ENCODE results near the gene MPZL1.
A peak's percentile ranks its signal among the peaks of the same experiment; 100 is the strongest.
"Not testable (repeated sequence)": the region's sequence is repeated elsewhere in the genome, so short reads cannot be mapped to it uniquely, and the experiment has no call there.

MPZL1 gene

DNA sequence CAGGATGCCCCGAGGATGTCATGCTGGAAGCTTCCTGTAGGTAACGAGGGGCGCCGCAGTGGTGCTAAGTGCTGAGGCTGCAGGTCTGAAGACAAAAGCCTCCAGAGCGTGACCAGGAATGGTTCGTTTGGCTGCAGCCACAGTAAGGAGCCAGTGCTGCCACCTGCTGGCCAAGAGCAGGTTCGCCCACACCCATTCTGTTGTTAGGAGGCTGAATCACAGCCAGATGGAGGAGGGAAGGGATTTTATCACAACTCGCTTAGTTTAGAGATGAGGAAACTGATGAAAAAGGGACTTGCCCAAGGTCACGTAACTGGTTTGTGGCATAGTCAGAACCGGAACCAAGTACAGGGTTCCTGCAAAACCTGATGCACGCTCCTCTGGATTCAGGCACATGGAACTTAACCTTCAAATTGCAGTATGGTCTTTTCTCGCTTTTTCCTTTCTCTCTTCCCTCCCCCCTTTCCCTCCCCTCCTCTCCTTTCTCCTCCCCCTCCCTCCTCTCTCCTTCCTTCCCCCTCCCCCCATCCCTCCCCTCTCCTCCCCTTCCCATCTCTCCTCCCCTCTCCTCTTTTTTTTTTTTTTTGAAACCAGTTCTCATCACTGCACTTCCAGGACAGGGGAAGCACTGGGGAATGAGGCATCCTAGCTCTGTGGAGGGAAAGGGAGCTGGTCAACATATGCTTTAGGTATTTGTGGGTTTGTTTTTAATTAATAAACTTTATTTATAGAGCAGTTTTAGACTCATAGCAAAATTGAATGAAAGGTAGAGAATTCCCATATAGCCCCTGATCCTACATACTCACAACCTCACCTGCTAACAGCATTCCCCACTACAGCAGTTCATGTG, 81.8 kb downstream of the MPZL1 start:
- TF ChIP-seq, protein P1, sequence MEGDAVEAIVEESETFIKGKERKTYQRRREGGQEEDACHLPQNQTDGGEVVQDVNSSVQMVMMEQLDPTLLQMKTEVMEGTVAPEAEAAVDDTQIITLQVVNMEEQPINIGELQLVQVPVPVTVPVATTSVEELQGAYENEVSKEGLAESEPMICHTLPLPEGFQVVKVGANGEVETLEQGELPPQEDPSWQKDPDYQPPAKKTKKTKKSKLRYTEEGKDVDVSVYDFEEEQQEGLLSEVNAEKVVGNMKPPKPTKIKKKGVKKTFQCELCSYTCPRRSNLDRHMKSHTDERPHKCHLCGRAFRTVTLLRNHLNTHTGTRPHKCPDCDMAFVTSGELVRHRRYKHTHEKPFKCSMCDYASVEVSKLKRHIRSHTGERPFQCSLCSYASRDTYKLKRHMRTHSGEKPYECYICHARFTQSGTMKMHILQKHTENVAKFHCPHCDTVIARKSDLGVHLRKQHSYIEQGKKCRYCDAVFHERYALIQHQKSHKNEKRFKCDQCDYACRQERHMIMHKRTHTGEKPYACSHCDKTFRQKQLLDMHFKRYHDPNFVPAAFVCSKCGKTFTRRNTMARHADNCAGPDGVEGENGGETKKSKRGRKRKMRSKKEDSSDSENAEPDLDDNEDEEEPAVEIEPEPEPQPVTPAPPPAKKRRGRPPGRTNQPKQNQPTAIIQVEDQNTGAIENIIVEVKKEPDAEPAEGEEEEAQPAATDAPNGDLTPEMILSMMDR (IDR thresholded peaks at IDR 0.05; ENCODE audit: extremely low read depth, missing control alignments), result peak; percentile 74
- peak; percentile 92 for DNase-seq (ENCODE audit: low spot score)

DNA sequence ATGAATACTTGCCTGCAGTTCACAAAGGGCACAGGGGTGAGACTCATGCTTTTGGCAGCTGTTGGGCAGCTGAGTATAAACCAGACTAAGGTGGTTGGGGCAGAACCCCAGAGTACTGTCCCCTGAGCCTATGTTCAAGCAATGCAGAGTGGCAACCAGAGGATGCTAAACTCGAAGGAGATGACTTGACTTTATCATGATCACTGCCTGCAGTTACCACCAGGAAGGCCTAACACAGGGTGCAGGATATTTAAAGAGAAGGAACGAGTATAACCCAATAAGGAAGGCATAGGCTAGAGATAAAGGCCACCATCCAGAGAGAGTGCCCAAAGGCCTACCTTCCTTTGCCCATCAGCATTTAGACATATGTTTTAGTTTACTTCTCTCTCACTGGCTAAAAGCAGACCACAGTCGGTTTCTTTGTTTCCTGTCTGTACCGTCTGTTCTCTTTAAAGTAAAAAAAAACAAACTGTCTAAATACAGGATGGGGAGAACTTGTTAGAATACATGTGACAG, 83.3 kb downstream of the MPZL1 start:
- TF ChIP-seq, protein P1 (IDR thresholded peaks at IDR 0.05; ENCODE audit: extremely low read depth, missing control alignments), result no peak
- peak; percentile 57 for DNase-seq (ENCODE audit: low spot score)

DNA sequence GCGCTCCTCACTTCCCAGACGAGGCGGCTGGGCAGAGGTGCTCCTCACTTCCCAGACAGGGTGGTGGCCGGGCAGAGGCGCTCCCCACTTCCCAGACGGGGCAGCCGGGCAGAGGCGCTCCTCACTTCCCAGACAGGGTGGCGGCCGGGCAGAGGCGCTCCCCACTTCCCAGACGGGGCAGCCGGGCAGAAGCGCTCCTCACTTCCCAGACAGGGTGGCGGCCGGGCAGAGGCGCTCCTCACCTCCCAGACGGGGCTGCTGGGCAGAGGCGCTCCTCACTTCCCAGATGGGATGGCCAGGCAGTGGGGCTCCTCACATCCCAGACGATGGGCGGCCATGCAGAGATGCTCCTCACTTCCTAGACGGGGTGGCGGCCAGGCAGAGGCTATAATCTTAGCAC, 84.5 kb downstream of the MPZL1 start:
- DNase-seq (ENCODE audit: low spot score), result not testable (repeated sequence)

DNA sequence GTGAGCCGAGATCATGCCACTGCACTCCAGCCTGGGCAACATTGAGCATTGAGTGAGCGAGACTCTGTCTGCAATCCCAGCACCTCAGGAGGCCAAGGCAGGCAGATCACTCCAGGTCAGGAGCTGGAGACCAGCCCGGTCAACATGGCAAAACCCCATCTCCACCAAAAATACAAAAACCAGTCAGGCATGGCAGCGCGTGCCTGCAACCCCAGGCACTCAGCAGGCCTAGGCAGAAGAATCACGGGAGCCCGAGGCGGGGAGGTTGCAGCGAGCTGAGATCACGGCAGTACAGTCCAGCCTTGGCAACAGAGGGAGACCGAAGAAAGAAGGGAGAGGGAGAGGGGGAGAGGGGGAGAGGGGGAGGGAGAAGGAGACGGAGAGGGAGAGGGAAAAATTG, 84.9 kb downstream of the MPZL1 start:
- DNase-seq (ENCODE audit: low spot score), result not testable (repeated sequence)

DNA sequence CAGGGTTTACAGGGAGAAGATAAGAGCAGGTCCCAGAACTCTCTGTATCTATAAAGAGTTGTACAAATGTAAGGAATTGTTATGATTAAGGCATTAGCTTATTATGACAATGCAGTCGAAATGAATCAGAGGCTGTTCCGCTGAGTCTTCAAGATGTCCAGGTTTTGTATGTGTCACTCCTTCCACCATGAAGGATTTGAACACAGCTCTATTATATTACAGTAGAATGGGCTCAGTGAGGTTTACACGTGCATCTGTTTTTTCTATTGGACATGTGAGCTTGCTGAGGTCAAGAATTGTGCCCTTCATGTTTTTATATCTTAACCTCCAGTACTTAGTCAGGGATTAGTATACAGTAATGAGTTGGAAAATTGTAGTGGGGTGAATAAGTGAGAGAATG, 86.3 kb downstream of the MPZL1 start:
- TF ChIP-seq, protein P1 (IDR thresholded peaks at IDR 0.05; ENCODE audit: extremely low read depth, missing control alignments), result no peak
- DNase-seq (ENCODE audit: low spot score), result no peak

DNA sequence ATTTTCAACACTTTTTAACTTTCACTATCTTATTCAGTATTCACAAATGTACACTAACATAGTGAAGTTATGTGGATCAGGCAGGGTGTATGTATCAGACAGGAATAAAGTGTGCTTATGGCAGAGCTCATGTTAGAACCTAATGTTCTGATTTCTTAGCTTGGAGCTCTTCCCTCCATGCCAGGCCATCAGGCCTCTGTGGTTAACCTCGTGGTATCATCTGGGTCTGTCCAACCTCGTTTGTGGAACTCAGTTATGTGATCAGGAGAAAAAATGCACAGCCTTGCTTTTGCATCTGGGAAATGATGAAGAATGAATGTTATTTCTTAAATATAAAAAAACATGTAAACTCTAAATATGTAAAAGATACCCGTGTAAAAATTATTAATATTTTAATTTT, 86.9 kb downstream of the MPZL1 start:
- DNase-seq (ENCODE audit: low spot score), result no peak

DNA sequence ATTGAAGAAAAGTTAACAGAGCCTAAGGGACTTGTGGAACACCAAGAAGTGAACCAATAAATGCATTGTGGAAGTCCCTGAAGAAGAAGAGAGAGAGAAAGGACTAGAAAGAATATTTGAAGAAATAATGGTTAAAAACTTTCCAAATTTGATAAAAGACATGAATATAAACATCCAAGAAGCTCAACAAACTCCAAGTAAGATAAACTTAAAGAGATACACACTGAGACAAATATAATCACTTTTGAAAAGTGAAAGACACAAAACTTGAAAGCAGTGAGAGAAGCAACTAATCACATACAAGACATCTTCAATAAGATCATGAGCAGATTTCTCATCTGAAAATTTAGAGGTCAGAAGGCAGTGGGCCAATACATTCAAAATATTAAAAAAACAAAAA, 91.2 kb downstream of the MPZL1 start:
- TF ChIP-seq, protein P1 (IDR thresholded peaks at IDR 0.05; ENCODE audit: extremely low read depth, missing control alignments), result no peak
- no peak for DNase-seq (ENCODE audit: low spot score)

More for the DNA sequence above, 86.9 kb downstream of the MPZL1 start:
- TF ChIP-seq, protein P1 (IDR thresholded peaks at IDR 0.05; ENCODE audit: extremely low read depth, missing control alignments), result no peak

DNA sequence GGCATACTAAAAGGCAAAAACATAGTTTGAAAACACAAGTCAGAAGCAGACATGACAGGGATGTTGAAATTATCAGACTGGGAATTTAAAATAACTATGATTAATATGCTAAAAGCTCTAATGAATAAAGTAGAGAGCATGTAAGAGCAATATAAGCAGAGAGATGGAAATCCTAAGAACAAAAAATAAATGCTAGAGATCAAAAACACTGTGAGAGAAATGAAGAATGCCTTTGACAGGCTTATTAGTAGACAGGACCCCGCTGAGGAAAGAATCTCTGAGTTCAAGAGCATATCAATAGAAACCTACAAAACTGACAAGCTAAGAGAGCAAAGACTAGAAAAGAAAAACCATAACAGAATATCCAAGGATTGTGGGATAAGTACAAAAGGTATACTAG, 93.9 kb downstream of the MPZL1 start:
- TF ChIP-seq, protein P1 (IDR thresholded peaks at IDR 0.05; ENCODE audit: extremely low read depth, missing control alignments), result no peak
- DNase-seq (ENCODE audit: low spot score), result no peak
